ENCODE data around the gene OSBP2.

Gene OSBP2

DNA sequence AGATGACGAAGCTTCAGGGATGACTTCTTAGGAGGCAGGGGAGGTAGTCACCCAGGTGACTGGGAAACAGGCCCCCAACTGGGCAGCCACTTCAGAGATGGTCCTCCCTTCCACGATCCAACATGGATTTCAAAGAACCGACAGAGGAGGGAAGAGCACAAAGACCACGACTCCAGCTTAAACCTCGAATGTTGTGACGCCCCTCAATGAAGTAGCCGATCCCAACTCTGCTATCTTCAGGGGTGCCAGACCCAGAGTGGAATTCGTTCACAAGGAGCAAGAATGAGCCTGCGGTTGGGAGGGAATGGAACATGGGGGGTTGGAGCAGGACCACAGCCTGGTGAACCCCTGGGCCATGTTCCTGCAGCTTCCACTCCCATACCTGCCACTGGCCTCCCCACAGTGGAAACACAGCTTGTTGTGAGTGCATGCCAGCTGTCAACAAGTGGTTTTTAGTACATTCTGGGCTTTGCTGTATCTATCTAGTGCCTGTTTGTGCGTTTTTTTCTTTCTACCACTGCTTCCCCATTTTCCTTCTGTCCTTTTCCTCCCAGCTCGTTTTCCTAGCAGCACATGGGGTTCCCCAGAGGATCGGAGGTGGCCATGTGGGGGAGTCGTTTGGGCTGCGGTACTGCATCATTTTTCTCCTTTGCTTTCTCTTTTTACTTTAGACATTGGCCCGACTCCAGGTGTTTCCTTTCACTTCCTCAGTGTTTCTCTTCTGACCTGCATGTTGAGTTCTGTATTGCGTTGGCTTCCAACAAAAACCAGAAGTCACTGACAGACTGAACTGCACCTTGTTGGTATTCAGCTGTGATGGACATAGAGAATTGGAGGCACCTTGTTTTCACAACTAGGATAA lies 208.1 kb downstream of the OSBP2 start:
- no peak for DNase-seq (ENCODE audit: low read depth in 2 of 2)

DNA sequence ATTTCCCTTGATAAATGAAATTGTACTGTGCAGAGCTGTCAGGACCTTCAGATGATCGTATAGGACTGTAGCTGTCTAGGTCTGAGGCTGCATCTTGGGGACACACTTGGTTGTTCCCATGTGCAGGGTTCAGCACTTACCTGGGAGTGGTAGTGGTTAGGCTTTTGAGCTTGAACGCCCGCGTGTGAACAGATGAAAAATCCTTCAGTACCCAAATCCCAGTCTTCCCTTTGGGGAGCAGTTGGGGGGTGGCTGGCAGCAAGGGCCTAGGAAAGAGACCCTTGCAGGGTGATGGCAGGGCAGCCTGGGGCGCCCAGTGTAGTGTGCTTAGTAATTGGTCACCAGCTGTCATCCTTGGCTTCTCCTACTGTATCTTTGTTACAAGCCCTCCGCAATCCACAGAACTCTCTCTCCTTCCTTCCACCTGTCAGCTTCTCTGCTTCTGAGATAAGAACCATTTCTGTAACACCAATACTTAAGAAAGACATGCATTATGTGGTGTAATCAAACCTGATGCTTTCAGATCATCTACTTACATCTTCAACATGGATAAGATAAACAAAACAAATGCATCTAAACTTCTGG lies 209.3 kb downstream of the OSBP2 start:
- DNase-seq (ENCODE audit: low read depth in 2 of 2) = no peak

DNA sequence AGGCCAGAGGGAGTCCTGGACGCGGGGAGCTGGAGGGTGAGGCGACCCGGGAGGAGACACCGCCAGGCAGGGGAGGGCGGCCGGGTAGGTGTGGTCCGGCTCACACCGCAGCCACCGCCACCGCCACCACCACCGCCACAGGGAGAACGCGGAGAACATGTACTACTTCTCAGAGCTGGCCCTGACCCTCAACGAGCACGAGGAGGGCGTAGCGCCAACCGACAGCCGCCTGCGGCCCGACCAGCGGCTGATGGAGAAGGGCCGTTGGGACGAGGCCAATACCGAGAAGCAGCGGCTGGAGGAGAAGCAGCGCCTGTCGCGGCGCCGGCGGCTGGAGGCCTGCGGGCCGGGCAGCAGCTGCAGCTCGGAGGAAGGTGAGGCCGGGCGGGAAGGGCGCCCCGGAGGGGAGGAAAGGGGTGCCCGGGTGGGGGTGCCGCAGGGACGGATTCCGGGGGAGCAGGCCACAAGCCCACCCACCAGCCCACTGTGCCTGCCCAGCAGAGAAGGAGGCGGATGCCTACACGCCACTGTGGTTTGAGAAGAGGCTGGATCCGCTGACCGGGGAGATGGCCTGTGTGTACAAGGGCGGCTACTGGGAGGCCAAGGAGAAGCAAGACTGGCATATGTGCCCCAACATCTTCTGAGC lies 211.1 kb downstream of the OSBP2 start:
- no peak for DNase-seq (ENCODE audit: low read depth in 2 of 2)

DNA sequence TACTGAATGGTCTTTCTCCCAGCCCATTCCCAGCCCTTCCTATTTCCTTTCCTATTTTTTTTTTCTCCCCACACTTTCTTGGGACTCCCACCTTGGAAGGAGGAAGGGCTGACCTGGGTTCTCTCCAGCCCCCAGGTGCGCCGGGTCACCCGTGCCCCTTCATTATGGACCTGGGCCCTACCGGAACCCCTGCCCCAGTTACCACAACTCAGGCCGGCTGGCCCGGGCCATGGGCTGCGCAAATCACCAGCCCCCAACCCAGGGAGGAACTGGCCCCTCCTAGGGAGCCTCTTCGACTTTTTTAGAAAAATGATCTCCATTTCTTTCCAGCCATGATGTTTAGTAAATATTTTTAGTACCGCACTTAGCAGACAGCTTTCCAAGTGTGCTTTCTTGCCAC lies 211.7 kb downstream of the OSBP2 start:
- DNase-seq (ENCODE audit: low read depth in 2 of 2) = no peak

DNA sequence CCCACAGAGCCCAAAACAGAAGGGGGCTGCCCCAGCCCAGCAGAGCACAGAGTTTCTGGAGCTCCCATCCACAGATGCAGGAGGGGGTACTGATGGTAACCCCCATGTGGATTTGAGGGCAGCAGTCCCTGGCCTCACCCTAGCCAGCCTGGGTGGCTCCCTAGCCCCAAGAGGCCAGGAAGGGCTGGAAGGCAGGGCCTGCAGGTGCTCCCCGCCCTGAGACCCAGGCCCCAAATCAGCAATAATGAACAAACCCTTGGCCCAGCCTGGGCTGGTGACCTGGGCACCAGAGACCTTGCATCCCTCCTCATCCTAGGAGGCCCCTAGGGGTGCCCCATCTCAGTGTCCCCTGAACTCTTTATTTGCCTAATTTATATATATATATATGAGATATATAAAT lies 212.3 kb downstream of the OSBP2 start:
- DNase-seq (ENCODE audit: low read depth in 2 of 2) = no peak

DNA sequence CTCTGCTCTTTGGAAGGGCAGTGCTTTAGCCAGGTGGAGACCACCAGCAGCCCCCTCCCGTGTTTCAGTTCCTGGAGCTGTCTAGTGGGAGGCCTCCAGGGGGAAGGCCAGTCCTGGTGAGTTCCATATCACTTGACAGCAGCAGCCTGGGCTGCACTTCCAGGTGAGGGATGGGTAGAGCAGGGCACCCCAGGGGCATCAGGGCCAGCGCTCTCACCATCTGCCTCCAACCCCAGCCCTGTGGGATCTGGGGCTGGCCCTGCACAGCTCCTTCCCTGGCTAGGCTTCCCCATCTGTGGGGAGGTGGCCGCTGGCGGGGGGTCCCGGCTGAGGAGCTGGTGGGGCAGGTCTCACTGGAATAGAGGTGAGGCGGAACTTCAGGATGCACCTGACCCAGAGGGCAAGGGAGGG lies 213.4 kb downstream of the OSBP2 start:
- DNase-seq (ENCODE audit: low read depth in 2 of 2) = no peak

DNA sequence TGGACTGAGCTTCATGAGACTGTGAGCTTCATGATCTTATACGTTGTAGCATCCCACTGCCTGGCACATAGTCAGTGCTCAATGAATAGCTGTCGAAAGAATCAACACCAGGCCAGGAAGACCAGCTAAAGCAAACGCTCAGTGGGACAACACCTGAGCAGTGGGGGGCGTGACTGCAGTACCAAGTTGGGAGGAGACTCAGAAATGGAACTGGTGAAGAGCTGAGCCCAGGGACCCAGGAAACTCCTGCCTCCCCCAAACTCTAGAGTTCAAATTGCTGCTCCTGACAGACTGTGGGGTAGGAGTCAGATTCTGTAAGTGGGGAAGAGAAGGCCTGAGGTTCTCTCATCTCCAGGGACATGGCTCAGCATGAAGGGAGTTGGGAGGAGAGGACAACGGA lies 214.6 kb downstream of the OSBP2 start:
- DNase-seq (ENCODE audit: low read depth in 2 of 2) = no peak

DNA sequence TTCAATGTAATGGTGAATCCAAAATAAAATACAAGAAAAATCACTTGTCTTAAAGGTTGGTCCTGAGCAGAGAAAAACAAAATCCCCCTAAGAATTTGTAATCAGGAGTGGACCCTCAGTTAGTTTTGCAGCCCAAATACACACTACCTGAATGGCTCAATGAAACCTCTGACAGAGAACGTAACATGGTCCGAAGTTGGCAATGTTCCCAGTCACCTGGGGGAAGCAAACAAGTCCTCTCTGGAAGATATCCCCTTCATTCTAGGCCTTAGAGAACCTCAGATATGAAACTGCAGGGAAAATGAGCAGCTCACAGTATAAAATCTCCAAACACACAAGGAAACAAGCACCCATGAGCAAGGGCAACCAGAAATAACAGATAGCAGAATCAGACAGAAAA lies 215.7 kb downstream of the OSBP2 start:
- DNase-seq (ENCODE audit: low read depth in 2 of 2) = no peak

DNA sequence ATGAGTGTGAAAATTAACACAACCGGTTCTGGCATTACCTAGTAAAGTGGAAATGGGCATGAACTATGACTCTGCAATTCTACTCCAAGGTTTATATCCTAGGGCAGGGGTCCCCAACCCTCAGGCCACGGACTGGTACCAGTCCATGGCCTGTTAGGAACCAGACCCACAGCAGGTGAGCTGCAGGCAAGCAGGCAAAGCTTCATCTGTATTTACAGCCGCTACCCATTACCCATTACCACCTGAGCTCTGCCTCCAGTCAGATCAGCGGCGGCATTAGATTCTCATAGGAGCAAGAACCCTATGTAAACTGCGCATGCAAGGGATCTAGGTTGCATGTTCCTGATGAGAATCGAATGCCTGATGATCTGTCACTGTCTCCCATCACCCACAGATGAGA lies 224.1 kb downstream of the OSBP2 start:
- DNase-seq (ENCODE audit: low read depth in 2 of 2) = no peak

DNA sequence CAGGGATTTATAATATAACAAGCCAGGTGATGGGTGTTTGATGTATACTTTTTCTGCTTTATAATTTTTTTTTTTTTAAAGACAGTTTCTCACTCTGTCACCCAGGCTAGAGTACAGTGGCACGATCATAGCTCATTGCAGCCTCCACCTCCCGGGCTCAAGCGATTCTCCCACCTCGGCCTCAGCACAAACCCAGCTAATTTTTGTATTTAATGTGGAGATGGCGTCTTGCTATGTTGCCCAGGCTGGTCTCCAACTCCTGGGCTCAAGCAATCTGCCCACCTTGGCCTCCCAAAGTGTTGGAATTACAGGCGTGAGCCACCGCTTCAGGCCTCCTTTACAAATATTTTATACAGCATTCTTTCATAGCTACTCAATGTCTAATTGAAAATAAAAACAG lies 225.3 kb downstream of the OSBP2 start:
- DNase-seq (ENCODE audit: low read depth in 2 of 2) = no peak

DNA sequence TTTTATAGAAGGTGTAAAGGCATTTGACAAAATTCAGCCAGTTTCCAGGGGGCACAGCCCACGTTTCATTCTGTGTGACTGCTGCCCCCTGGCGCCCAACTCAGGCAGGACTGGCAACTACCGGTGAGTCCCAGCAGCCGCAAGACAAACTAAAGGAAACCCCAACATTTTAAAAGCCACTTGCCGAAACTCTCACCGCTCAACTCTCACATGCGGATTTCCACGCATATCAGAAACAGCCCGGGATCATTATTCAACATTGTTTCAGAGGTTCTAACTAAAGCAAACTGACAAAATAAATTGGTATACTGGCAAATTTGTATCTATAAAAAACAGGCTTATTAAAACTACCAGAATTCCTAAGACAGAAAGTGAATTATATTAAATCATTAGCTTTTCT lies 225.7 kb downstream of the OSBP2 start:
- peak; percentile 72 to 78 for DNase-seq (ENCODE audit: low read depth in 2 of 2)

DNA sequence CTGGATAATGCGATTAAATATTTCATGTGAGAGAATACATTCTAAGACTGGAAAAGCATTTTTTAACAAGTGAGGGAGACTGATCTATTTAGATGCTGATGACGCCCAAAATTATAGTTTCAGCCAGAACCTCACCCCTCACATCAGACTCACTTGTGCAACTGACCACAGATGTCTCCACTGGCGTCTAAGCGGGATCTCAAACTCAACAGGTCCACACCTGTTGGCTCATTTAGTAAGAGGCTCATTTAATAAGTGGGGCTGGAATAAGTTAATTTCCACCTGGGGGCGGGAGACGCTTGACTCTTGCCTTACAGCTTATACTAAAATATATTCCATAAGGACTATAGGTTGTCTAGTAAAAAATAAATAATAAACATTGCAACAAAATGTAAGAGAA lies 226.4 kb downstream of the OSBP2 start:
- DNase-seq (ENCODE audit: low read depth in 2 of 2) = no peak

DNA sequence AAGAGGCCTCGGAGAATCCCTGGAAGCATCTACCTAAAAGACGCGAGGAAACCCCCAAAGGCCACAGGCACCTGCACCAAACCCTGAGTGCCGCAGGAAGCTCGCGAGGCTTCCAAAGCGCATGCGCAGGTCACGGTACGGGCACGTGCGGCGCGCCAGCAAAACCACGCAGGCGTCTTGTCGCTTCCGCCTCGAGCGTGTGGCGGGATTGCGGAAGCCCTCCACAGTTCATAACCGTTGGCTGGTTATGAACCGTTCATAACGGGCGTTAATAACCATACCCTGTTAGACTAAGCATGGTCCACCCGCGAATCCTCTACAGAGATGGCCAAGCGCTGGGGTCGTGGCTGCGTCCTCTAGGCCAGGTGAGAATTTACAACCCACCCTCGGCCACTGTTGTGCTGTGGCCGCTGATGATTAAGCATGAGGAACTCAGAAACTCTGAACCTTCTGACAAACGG lies 227.5 kb downstream of the OSBP2 start:
- DNase-seq (ENCODE audit: low read depth in 2 of 2) = peak; percentile 77 to 78

DNA sequence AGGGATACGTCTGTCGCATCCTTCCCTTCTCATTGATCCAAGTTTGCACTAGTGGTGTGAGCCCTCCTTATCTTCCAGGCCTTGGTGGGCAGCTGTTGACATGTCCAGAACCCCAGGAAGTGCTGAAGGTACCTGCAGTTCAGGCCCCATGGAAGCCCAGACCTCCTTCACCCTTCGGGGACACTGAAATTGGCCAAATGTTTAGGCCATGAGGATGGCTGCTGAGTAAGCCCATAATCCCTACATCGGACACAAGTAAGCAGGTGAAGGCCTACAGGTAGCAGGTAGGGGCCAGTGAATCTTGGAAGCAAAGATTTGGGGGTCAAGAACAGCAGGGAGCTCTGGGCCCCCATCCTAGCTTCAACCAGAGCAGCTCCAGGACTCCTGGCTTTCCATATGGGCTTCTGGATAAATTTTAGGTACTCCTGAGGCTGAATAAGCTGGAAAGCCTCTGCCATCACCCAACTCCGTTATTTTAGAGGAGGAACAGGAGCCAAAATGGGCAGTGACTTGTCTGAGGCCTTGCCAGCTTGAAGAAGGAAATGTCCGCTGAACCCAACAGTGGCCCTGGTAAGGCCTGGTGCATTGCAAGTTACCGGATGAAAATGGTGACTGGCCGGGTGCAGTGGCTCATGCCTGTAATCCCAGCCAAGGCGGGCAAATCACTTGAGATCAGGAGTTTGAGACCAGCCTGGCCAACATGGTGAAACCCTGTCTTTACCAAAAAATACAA lies 228.7 kb downstream of the OSBP2 start:
- no peak for DNase-seq (ENCODE audit: low read depth in 2 of 2)

DNA sequence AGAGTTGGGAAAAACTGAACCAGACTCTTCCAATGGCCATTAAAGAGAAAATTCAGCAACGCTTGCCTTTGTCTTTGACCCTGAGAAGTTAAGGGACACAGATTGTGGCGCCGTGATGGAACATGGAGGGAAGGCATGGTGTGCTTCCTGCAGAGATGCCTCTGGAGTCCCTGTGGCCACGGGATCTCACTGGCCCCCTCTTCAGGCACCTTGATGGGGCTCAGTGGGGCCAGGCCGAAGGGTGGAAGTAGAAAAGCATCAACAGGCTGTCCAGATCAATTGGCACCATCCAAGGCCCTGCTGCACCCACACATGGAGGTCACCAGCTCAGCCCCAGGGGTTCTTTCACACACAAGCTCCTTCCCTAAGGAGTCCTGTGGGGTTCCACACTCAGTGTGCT lies 231.0 kb downstream of the OSBP2 start:
- DNase-seq (ENCODE audit: low read depth in 2 of 2) = no peak

DNA sequence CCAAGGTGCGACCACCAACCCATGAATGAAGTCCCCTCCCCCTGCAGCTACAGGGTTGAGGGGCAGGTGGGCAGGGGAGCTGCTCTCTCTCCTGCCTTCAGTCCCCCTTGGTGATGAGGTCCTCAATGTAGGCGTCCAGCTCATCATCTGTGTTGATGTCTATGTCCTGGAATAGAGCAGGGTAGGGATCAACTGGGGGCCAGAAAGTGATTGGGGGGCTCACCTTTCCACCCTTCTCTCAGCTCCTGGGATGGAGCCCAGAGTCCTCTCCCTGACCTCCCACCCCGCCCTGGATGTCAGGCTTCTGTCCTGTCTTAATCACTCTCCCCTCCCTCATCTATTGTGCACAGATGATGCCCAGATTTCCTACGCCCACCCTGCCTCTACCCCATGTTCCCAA lies 232.0 kb downstream of the OSBP2 start:
- no peak for DNase-seq (ENCODE audit: low read depth in 2 of 2)

DNA sequence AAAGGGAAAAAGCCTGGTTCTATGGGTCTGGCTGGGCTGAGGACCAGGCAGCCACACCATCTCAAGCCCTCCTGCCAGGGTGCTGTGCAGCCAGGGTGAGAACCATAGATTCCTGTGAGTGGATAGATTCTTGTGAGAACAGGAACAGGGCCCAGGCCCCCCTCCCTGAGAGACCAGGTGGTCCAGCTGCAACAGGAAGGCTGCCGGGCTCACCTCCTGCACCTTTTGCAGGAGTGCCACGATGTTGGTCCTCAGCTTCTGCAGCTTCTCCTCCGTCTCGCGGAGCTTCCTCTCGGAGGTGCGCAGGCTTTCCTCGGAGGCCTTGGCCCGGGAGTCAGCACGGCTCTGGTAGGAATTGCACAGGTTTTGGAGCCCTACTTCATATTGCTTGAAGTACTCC lies 233.1 kb downstream of the OSBP2 start:
- no peak for DNase-seq (ENCODE audit: low read depth in 2 of 2)

DNA sequence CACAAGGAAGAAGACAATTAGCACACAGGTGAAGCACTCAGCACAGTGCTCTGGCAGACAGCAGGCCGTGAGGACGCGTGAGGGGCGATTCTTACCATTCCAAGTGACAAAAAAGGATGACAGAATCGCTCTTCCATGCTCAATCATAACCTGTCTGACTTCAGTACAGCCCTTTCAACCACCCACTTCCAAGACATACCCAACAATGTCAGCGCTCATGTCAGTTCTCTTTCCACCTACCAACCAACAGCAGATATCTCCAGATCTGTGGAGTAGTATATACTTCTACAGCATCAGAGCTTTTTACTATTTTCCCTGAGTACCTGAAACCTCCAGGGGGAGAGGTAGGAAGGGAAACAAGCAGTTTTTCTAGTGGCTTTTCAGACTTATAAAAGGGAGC lies 233.7 kb downstream of the OSBP2 start:
- DNase-seq (ENCODE audit: low read depth in 2 of 2) = no peak

DNA sequence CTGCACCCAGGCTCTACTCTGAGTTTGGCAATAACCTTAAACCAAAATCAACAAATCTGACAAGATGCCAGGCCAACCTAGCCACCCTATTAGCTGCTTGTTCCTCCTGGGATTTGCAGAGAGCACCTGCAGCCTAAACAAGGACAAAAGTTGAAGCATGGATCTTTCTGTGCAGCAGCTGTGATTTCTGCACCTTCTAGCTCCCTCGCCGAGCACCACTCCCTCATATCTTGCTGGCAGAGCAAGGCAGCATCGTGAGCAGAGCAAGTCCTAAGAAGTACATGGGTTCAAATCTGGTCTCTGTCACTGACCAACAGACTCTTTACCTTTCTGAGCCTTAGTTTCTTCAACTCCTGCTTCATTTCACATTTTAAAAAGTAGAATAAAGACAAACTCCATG lies 235.6 kb downstream of the OSBP2 start:
- DNase-seq (ENCODE audit: low read depth in 2 of 2) = no peak

DNA sequence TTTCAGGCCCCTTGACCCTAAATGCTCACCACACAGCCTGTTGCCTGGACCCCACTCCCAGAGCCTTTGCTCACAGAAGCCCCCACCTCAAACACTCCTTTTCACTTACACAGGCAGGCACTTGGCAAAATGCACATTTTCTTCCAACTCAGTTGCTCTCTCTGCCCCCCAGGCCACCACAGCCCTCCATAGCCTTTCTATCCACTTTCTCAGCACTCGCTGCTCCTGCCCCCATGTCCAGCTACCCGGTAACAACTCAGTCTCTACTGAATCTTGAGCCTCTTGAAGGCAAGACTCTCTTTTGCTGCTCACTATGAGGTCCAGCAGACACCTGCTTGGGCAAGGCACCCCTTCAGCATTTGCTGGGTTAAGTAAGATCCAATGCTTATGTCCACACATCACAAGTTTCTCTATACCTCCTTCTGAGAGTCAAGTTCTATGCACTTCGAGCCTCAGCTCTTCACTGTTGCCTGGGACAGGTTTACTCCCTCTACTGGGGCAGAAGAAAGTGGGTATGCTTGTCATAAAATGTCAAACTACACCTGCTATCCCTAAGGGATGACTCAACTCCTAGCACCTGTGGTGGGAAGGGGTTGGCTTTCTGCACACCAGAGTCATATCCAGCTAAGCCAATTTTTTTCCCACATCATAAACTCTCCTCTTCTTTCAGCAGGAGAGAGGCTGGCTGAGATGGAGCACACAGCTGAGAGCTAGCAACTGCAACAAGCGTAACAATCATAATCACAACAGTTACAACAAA lies 237.0 kb downstream of the OSBP2 start:
- DNase-seq (ENCODE audit: low read depth in 2 of 2) = no peak

DNA sequence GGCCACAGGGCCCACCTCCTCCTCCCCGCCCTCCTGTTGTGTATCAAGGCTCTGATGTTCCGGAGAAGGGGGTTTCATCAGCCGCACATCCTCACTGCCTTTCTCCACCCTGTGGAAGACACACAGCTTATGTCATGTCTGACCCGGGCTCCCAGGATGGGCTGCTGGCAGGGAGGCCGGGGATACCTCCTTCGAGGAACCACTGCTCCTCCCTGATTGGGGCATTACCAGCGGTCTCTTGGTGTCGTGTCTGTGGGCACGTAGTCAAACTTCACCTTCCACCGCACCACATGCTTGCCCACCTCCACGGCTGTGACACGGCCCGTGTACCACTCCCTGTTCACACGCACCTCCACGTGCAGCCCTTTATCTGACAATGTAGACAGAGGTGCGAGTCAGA lies 238.0 kb downstream of the OSBP2 start:
- DNase-seq (ENCODE audit: low read depth in 2 of 2) = no peak

DNA sequence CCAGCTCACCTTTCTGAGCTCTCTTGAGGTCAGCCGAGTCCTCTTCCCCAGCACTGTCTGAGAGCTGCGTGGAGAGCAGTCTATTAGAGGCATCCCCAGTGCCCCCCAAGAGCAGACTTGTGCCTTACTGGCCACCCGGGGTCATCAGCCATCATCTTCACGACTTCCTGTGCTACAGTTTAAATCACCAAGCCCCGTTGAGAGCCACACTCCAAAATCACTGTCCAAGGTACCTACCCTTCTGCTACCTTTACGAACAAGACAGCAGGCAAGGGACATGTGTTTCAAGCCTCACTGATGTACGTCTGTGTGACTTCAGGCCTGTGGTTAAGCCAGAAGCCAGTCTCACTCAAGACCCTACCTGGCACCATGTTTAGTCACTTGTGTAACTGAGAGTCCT lies 238.8 kb downstream of the OSBP2 start:
- no peak for DNase-seq (ENCODE audit: low read depth in 2 of 2)

All from stimulated activated CD8-positive, alpha-beta memory T cell treated with anti-CD3 and anti-CD28 coated beads, Interleukin-7, amount 100 ng/mL, for 4 hours (primary cell).